22Rv1 (cell line): ENCODE data around the gene DLGAP5.

ENCODE experiments used
- CTCF ChIP-seq: fragments of 450-650 bp; IDR thresholded peaks from 2 replicates; pipeline ENCODE4 v1.5.1; 2017; ENCODE audit warnings: mild to moderate bottlenecking
- ZFX ChIP-seq: fragments of 450-650 bp; IDR thresholded peaks from 2 replicates; pipeline ENCODE4 v1.6.1; 2017; ENCODE audit warnings: antibody characterized with exemption, borderline replicate concordance

- TF ChIP-seq CTCF (no peak), ZFX (no peak)
These were observed 75.9 kb downstream of the DLGAP5 start for GRCh38 chr14:55115460-55115859.
